Neural cell (in vitro differentiated cells): ENCODE measurements around the gene CYP4B1.

Experiments used
- EZH2 ChIP-seq: fragments of 200-600, 300-800 bp; shearing (Covaris generic), sonication (generic); IDR thresholded peaks from 2 replicates; pipeline ENCODE4 v1.6.1; 2014; ENCODE audit warnings: antibody characterized with exemption, low read length, borderline replicate concordance, mild to moderate bottlenecking; ENCODE audit not compliant: insufficient read depth, poor library complexity, severe bottlenecking
- POLR2AphosphoS5 ChIP-seq: IDR thresholded peaks from 2 replicates; pipeline ENCODE4 v1.6.1; 2012
- SMC3 ChIP-seq: fragments of 450-650 bp; conservative IDR thresholded peaks from 2 replicates; pipeline ENCODE4 v1.6.1; 2014; ENCODE audit warnings: antibody characterized with exemption, mild to moderate bottlenecking, moderate library complexity; ENCODE audit not compliant: poor library complexity
- TF ChIP-seq, protein P1 (sequence below): fragments of 450-650 bp; IDR thresholded peaks from 2 replicates; pipeline ENCODE4 v1.5.1; 2014; ENCODE audit warnings: antibody characterized with exemption, mild to moderate bottlenecking, moderate library complexity; ENCODE audit not compliant: poor library complexity, severe bottlenecking

DNA sequence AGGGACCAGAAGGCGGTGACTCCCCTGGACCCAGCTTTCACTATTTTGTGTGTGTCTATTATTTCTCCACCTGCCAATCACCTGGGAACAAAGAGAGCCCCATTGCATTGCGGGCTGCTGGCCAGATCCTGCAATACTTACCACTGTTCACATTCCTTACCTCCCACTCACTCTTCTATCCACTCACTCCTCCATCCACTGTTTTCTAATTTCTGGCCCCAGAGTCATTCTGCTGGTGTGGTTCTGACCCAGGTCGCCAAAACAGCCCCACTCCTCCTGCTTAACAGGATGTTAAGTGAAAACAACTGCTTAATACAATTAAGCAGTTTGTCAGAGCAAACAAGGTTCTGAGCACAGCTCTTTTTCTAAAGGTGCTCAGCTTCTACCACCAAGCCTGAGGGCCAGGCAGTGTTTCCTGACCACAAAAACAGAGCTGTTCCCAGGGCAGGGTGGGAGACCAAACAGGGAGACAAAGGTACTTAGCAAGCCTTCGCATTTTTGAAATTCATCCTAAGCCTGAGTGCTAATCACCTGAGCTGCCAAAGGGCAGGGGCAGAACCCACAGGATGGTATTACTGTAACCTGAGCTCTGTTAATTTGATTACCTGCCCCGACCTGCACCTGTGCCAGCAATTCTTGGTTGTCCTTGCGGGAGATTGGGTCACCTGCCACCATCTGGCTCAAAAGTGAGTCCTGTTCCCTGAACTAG, 41.4 kb upstream of the CYP4B1 start:
- TF ChIP-seq, protein P1, sequence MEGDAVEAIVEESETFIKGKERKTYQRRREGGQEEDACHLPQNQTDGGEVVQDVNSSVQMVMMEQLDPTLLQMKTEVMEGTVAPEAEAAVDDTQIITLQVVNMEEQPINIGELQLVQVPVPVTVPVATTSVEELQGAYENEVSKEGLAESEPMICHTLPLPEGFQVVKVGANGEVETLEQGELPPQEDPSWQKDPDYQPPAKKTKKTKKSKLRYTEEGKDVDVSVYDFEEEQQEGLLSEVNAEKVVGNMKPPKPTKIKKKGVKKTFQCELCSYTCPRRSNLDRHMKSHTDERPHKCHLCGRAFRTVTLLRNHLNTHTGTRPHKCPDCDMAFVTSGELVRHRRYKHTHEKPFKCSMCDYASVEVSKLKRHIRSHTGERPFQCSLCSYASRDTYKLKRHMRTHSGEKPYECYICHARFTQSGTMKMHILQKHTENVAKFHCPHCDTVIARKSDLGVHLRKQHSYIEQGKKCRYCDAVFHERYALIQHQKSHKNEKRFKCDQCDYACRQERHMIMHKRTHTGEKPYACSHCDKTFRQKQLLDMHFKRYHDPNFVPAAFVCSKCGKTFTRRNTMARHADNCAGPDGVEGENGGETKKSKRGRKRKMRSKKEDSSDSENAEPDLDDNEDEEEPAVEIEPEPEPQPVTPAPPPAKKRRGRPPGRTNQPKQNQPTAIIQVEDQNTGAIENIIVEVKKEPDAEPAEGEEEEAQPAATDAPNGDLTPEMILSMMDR = no peak
- TF ChIP-seq EZH2 (no peak), POLR2AphosphoS5 (no peak), SMC3 (no peak)
